NCI-H1417 (cell line): ENCODE results near the gene GABBR1.

Experiments
- DNase-seq, 3 experiments: peaks; one replicate each; lab custom pipeline; 2025; lab: John Stamatoyannopoulos, UW

Gene GABBR1

GRCh38 chr6:29653452-29654038 is 20.6 kb upstream of the GABBR1 start:
- peak; percentile 9 to 80 (median 47) for DNase-seq

GRCh38 chr6:29652198-29652584 is 19.2 kb upstream of the GABBR1 start:
- no peak for DNase-seq

- DNase-seq, result peak in 2 of 3 experiments; percentile 9 to 34
Measured at GRCh38 chr6:29651413-29652197, 18.6 kb upstream of the GABBR1 start.

DNA sequence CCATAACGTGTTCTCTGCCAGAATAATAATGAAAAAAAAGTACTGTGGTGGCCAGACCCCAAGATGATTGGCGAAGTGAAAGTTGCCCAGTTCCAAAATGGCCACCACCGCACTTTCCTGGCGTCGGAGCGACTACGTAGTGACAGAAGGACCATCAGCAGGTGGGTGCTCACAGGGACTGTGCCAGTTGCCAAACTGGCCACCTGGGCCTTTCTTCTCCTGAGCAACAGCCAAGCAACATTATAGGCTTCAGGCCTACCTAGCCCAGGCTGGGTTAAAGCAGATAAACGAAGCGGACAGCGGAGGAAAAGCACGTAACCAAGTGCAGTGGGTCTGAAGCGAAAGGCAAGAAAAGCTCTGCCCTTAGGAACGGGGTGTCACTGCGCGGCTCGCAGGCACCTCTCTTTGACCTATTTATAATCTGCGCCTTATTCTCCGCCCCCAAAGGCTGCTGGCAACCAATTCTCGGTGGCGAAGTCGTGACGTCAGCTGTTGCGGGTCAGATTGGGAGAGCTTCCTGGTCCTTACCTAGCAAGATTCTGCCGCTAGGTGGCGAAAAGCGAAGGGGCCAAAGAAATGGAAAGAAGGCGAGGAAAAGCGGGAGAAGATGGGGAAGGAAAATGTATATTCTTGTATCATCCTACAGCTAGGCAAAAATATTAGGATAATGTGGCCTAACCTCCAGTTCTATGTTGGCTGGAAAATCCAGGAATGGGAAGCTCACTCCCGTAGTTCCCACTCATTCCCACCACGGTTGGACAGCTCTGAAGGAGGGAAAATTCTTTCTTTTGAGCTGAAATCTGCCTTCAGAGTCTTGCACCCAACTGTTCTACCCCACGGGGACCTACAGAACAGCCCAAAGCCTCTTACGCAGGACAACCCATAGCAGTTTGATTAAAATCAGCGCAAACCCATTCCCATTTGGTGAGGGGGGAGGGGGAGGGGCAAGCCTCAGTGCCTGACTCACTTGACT is 17.0 kb upstream of the GABBR1 start:
- peak; percentile 96 to 99 (median 99) for DNase-seq

DNA sequence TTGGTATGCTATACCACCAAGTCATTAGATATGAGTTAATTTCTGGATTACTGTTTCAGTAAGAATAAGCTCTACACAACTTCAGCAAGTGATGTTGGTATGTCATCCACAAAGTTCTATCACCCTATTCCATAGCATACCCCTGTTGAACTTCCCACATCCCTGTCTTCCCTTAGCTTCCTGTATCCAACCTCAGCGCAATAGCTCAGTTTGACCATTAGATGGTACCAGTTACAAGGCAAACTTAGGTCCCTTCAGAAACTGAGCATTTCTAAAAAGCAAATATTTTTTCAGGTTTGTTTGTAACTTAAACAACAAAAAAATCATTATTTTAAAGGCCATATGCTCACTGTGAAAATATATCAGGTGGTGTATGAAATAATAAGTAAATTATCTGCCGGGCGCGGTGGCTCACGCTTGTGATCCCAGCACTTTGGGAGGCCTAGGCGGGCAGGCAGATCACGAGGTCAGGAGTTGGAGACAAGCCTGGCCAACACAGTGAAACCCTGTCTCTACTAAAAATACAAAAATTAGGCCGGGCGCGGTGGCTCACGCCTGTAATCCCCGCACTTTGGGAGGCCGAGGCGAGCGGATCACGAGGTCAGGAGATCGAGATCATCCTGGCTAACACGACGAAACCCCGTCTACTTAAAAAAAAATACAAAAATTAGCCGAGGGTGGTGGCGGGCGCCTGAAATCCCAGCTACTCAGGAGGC is 15.1 kb upstream of the GABBR1 start:
- peak; percentile 1 to 40 (median 7) for DNase-seq

DNA sequence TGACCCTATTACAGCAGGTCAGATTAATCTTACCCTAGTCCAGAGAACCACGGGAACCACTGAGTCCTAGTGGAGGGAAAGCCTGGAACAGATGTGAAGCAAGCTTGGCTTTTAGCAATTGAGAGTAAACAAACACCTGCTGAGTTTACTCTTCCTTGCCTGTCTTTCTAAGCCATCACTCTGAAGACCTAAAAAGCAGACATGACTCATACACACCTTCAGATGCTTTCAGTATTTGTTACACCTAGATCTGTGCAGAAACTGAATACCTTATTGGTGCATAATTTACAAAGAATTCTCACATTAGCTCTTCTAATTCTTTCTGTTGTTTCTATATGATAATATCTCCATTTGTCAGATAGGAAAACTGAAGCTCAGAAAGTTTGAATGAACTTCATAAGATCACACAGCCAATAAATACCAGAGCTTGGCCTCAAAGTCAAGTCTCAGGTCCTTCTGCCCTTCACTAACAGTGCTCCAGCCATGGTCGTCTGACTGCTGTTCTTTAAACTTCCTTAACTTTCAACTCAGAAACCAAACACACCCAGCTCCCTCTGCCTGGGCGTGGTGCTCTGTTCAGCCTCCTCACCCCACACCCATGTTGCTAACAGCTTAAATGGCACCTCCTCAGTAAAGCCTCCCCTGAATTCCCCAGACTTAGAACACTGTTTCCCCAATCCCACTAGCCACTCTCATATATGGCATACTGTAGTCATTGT is 8.6 kb upstream of the GABBR1 start:
- no peak for DNase-seq

DNA sequence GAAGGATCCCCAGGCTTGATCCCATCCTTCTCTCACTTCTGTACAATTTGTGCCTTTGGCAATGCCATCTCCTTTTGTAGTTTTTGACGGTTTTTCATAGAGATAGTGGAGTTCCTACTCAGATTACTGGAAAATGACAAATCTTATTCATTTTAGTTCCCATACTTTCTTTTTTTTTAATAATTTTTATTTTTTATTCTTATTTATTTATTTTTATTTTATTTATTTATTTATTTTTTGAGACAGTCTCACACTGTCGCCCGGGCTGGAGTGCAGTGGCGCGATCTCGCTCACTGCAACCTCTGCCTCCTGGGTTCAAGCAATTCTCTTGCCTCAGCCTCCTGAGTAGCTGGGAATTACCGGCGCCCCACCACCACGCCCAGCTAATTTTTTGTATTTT is 4.3 kb upstream of the GABBR1 start:
- DNase-seq, result no peak

- peak in 2 of 3 experiments; percentile 42 to 82 for DNase-seq
Measured at GRCh38 chr6:29633534-29633905, 537 bp upstream of the GABBR1 start.

DNA sequence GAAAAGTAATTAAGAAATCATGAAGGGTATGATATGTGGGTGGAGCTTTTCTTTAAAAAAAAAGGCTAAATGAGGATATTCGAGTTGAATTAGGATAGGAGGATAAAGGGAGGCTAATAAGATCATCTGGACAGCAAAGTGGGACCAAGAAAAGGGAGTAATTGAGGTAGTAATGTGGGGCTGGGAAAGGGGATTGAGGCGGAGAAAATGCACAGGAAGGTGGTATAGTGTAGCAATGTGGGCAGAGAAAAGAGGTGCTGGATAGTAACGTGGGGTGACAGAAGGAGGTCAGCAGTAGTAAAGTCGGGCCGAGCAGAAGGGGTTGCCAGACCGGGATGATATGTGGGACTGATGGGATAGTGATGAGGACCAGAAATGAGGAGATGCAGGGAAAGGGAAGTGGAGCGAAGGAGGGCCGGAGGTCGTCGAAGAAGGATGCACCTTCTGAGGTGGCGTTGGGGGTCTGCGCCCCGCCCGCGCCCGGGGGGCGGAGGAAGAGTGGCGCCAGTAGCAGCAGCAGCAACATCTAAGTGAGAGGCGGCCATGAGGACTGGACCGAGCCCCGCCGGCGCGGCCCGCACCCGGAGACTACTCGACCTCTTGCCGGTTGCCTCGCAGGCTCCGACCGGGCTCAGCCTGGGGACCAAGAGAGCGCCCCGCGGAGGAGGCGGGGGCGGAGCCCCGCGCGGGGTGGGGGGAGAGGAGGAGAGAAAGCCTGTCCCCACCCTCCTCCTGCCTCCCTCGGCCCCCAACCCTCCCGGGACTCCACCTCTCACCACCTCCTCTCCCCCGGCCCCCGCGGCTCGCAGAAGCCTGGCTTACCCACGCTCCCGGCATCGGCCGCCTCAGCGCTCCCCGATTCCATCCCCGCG is 887 bp downstream of the GABBR1 start:
- DNase-seq, result peak; percentile 17 to 79 (median 78)

DNA sequence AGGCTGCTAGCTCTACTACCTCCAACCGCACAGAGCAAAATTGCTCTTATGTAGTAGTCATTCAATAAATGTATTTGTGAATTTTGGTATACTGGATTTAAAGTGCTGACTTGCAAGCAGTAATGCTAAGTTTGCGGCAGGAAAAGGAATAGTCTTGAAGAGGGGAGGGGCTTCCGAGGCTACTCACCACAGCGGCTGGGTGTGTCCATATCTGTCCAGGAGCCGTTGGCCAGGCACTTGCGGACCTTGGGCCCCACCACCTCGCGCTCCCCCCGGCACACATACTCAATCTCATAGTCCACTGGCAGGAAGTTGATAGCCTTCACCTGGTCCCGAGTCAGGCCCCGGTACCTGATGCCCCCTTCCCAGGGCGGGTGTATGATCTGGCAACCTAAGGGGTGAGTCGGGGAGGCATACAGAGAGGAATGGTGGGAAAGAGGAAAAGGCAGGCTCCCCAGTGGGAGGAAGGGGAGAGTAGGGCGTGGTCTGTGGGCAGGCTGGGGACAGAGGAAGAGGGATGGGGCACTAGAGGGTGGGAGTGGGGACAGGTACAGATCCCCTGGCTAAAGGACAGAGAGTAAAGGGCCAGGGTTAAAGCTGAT is 1.7 kb downstream of the GABBR1 start:
- no peak for DNase-seq

DNA sequence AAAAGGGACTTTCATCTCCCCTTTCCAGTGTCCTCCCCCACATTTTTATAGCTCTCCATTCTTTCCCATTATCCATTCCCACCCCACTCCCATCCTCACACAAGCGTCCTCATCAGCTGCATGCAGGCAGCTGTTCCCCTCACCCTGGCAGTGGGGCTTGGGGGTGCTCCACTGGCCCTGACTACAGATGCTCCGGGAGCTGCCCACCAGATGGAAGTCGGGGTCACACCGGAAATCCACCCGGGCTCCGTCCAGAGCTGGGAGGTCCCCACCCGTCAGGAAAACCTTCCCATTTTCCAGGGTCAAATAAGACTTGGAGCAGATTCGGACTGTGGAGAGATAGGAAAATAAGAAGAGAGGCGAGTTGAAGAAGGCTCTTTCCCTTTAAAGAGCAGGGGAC is 2.7 kb downstream of the GABBR1 start:
- DNase-seq, result no peak

- no peak for DNase-seq
Measured at GRCh38 chr6:29629571-29629970, 3.4 kb downstream of the GABBR1 start.

DNA sequence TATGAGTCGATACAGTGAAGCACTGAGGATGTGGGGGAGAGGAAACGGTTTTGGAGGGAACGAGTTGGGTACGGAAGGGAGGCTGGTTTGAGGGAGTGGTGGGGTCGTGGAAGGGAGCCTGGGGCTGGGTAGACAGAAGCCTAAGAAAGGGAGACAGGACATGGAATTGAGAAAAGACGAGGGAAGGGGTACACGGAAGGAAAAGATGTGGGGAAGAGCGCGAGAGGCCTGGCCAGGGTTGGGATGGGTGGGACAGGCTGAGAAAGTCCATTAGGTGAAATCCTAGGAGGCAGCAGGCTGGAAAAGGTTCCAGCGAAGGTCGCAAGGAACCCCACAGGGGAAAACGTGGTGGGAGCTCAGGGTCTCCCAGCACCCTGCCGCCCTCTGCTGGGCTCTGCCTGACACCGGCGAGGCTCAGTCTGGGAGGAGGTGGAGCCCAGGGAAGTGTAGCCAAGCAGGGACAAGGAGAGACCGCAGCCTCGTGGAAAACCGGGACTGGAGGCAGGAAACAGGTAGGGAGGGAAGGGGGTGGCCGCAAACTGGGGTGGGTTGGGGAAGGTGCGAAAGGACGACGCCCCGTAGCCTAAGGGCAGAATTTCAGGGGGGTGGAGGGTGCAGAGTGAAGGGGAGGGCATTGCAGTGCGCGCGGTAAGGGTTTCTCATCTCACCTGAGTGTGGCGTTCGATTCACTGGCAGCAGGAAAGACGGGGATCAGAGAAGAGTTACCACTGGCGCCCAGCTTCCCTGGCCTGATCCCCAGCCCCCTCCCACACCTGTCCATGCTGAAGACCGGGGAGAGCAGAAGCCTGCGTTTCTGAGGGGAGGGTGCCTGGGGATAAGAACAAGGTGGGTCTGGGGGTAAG is 4.3 kb downstream of the GABBR1 start:
- DNase-seq, result peak; percentile 68 to 83 (median 78)

GRCh38 chr6:29627755-29628418 is 5.1 kb downstream of the GABBR1 start:
- peak; percentile 10 to 67 (median 58) for DNase-seq

GRCh38 chr6:29626948-29627754 is 5.8 kb downstream of the GABBR1 start:
- DNase-seq, result no peak

DNA sequence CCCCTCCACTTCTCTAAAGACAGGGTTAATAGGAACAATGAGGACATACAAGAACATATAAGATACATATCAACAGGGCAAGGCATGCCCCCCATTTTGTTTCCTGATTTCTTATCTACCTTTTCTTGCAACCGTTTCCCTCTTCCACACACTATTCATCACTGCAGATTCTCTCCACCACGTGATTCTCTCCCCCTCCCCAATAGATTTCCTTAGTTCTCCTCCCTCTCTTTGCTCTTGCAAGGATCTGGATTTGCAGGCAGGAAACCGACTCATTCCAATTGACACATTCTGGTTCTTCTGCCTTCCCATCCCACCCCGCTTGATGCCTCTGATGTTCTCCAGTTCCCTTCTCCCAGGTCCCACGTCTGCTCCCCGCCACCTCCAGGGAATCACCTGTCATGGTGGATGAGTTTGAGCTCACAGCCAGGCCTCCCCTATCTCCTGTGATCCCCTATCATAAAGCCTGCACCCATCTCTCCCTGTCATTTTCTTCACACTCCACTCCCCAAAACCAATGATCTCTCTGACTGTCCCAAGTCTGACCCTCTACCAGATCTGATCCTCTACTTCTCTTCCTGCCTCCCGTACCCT is 7.5 kb downstream of the GABBR1 start:
- no peak for DNase-seq

DNA sequence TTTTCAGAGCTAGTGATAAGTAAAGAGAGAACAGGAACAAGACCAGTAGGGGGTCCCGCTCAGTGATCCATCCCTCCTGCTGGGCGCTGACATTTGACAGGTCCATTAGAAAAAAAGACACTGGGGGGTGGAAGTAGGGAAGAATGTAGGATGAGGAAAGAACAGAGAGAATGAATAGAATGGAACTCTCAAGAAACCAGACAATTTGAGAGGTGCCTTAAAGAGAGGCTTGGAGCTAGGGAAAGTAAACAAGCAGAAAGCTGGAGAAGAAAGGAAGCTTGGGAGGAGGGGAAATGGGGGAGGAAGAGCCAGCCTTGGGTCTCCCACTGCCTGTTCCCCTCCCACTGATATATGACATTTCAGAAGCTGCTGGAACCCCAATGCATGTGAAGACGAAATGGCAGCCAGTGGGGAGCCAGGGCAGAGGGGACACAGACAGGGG is 8.4 kb downstream of the GABBR1 start:
- peak in 2 of 3 experiments; percentile 29 to 52 for DNase-seq
